Epithelial cell of proximal tubule (primary cell): ENCODE results near the gene PSMC6. TPM values are rescaled to one million over a fixed set of nuclear protein-coding genes. Genes with fewer than 3 reads are reported as not detected.

Experiments used
- DNase-seq: peaks from one replicate; pipeline ENCODE4 v3.0.0-alpha.2; 2011; ENCODE audit warnings: low read depth
- H3K4me3 ChIP-seq: 2 replicates; pipeline ENCODE4 v1.5.1; 2011; ENCODE audit warnings: low read depth, mild to moderate bottlenecking, low read length
- CTCF ChIP-seq: conservative IDR thresholded peaks from 2 replicates; pipeline ENCODE4 v1.5.1; 2012; ENCODE audit warnings: low read depth, mild to moderate bottlenecking, low read length
- total RNA-seq: library from RNA; depleted of rRNA; stranded (reverse); fragments of >200 nt; gene quantifications from 2 replicates; pipeline ENCODE4 v1.2.3, GENCODE V29; 2015

PSMC6 gene
- 102 and 129 TPM in 2 replicates for total RNA-seq

- no peak for TF ChIP-seq CTCF
- DNase-seq = no peak
- peak within 1 kb of the TSS; percentile 82 for H3K4me3 ChIP-seq
Observed at GRCh38 chr14:52706724-52707706, at the start of gene PSMC6. PSMC6 (plus strand) TSS chr14:52707200; CDS start chr14:52707220, 20 bp downstream.

GRCh38 chr14:52660325-52660724, 46.7 kb upstream of the PSMC6 start:
- no peak for TF ChIP-seq CTCF
- H3K4me3 ChIP-seq = no peak overlapping the region
- DNase-seq = no peak

GRCh38 chr14:52660832-52661231, 46.2 kb upstream of the PSMC6 start:
- no peak for TF ChIP-seq CTCF
- DNase-seq = no peak
- H3K4me3 ChIP-seq = no peak overlapping the region

- H3K4me3 ChIP-seq = no peak overlapping the region
- no peak for TF ChIP-seq CTCF
- DNase-seq = no peak
Observed at GRCh38 chr14:52661314-52661713, 45.7 kb upstream of the PSMC6 start.

- no peak overlapping the region for H3K4me3 ChIP-seq
- TF ChIP-seq CTCF = no peak
- no peak for DNase-seq
Observed at GRCh38 chr14:52663850-52664249, 43.1 kb upstream of the PSMC6 start.

- TF ChIP-seq CTCF = peak; percentile 46
- no peak overlapping the region for H3K4me3 ChIP-seq
- no peak for DNase-seq
Observed at GRCh38 chr14:52678591-52678990, 28.4 kb upstream of the PSMC6 start.
